ENCODE measurements around the gene GPR173.

Gene GPR173

GRCh38 chrX:53089925-53090324, 41.3 kb downstream of the GPR173 start:
- no peak for ATAC-seq

- no peak for ATAC-seq
These were observed 42.8 kb downstream of the GPR173 start for GRCh38 chrX:53091354-53091753.

- ATAC-seq, result peak; percentile 62 to 65
These were observed 44.6 kb downstream of the GPR173 start for GRCh38 chrX:53093177-53093655.

- peak; percentile 82 to 85 for ATAC-seq
These were observed 45.4 kb downstream of the GPR173 start, which contains the start of gene KANTR for GRCh38 chrX:53093748-53094581. KANTR (plus strand) TSS chrX:53094142; CDS start chrX:53124273, 30,131 bp downstream.

GRCh38 chrX:53094582-53094905, 46.0 kb downstream of the GPR173 start:
- ATAC-seq, result no peak

GRCh38 chrX:53095796-53096195, 47.2 kb downstream of the GPR173 start:
- ATAC-seq, result no peak

- no peak for ATAC-seq
These were observed 66.4 kb downstream of the GPR173 start for GRCh38 chrX:53114864-53115549.

- ATAC-seq, result no peak
These were observed 66.9 kb downstream of the GPR173 start for GRCh38 chrX:53115550-53115874.

GRCh38 chrX:53116101-53116500, 67.5 kb downstream of the GPR173 start:
- no peak for ATAC-seq

GRCh38 chrX:53122013-53122412, 73.4 kb downstream of the GPR173 start:
- ATAC-seq, result no peak

- no peak for ATAC-seq
These were observed 76.9 kb downstream of the GPR173 start for GRCh38 chrX:53125506-53125905.

GRCh38 chrX:53126377-53126776, 77.8 kb downstream of the GPR173 start:
- no peak for ATAC-seq

GRCh38 chrX:53128097-53128749, 79.6 kb downstream of the GPR173 start:
- no peak for ATAC-seq

Measured in activated CD4-positive, CD25-positive, alpha-beta regulatory T cell treated with anti-CD3 and anti-CD28 coated beads, Interleukin-2, amount 50 U/mL, for 24 hours (primary cell).